Measurements from ENCODE around the gene PSMG4.

- TF ChIP-seq CTCF (optimal IDR thresholded peaks at IDR 0.05 in 1 of 3, IDR thresholded peaks at IDR 0.05 in 1 of 3, conservative IDR thresholded peaks at IDR 0.05 in 1 of 3; ENCODE audit: extremely low read depth in 1 of 3, insufficient read depth in 2 of 3, low read length in 3 of 3), result no peak
- no peak for TF ChIP-seq EZH2 (IDR thresholded peaks at IDR 0.05; ENCODE audit: low read length)
Measured at GRCh38 chr6:3261921-3262320, 3.2 kb downstream of the PSMG4 start.
